GM12874 (cell line): ENCODE results near the gene XPO6.

Experiments
- CTCF ChIP-seq: IDR thresholded peaks from 2 replicates; pipeline ENCODE4 v1.5.1; 2011; ENCODE audit warnings: low read depth, mild to moderate bottlenecking, control low read depth, low read length, moderate library complexity; ENCODE audit not compliant: insufficient read depth

XPO6 gene

GRCh38 chr16:28130099-28131088 is 81.4 kb downstream of the XPO6 start:
- no peak for TF ChIP-seq CTCF

GRCh38 chr16:28126684-28127620 is 84.8 kb downstream of the XPO6 start:
- TF ChIP-seq CTCF = no peak

GRCh38 chr16:28125592-28125991 is 86.2 kb downstream of the XPO6 start:
- TF ChIP-seq CTCF = no peak

GRCh38 chr16:28121527-28121926 is 90.2 kb downstream of the XPO6 start:
- no peak for TF ChIP-seq CTCF

- TF ChIP-seq CTCF = no peak
Measured at GRCh38 chr16:28120754-28121153, 91.0 kb downstream of the XPO6 start.

- no peak for TF ChIP-seq CTCF
Measured at GRCh38 chr16:28118637-28119036, 93.1 kb downstream of the XPO6 start.

GRCh38 chr16:28117168-28117565 is 94.6 kb downstream of the XPO6 start:
- no peak for TF ChIP-seq CTCF
